A673 (cell line): ENCODE data around the gene NFATC1. TPM values are rescaled to one million over a fixed set of nuclear protein-coding genes. Genes with fewer than 3 reads are reported as not detected.

ENCODE experiments used
- BruUV-seq: library from RNA; stranded (reverse); fragments of 400-500 nt; replicated peaks from 2 replicates; lab custom pipeline; 2021; lab: Mats Ljungman, UMichigan
- CTCF ChIA-PET: fragments of 300-600 bp; sonication (Branson Sonifier 250); formaldehyde crosslinking; loops from one replicate; lab custom pipeline; 2022; ENCODE audit warnings: antibody characterized with exemption; lab: Charles Lee
- POLR2A ChIA-PET: fragments of 300-600 bp; sonication (Branson Sonifier 250); formaldehyde crosslinking; loops from one replicate; lab custom pipeline; 2022; ENCODE audit warnings: antibody characterized with exemption; ENCODE audit not compliant: low non-redundant PET; lab: Charles Lee
- DNase-seq: peaks from one replicate; pipeline ENCODE4 v3.0.0-alpha.2; 2015; ENCODE audit warnings: low spot score
- H3K27ac ChIP-seq: fragments of 200-600 bp; sonication (generic); 2 replicates; pipeline ENCODE4 v1.5.1; 2016; ENCODE audit warnings: mixed run types, low read depth, mild to moderate bottlenecking, mixed read lengths, antibody characterized with exemption, low read length; ENCODE audit not compliant: poor library complexity, severe bottlenecking
- H3K27me3 ChIP-seq: fragments of 200-600 bp; sonication (generic); replicated peaks from 2 replicates; pipeline ENCODE4 v1.6.1; 2017; ENCODE audit warnings: mixed run types, low read depth, mild to moderate bottlenecking, mixed read lengths, antibody characterized with exemption, low read length; ENCODE audit not compliant: insufficient read depth, poor library complexity
- H3K36me3 ChIP-seq: fragments of 200-600 bp; sonication (generic); 2 replicates; pipeline ENCODE4 v1.6.1; 2016; ENCODE audit warnings: mixed run types, mild to moderate bottlenecking, mixed read lengths, antibody characterized with exemption, low read length; ENCODE audit not compliant: insufficient read depth, poor library complexity, severe bottlenecking
- H3K4me1 ChIP-seq: fragments of 200-600 bp; sonication (generic); 2 replicates; pipeline ENCODE4 v1.6.1; 2017; ENCODE audit warnings: mixed run types, mild to moderate bottlenecking, mixed read lengths, antibody characterized with exemption, low read length; ENCODE audit not compliant: insufficient read depth, poor library complexity, severe bottlenecking
- H3K4me3 ChIP-seq: fragments of 200-600 bp; sonication (generic); 2 replicates; pipeline ENCODE4 v1.5.1; 2016; ENCODE audit warnings: low read depth, mixed run types, mild to moderate bottlenecking, mixed read lengths, low read length; ENCODE audit not compliant: poor library complexity, severe bottlenecking
- H3K9me3 ChIP-seq: fragments of 200-600 bp; sonication (generic); 2 replicates; pipeline ENCODE4 v1.6.1; 2016; ENCODE audit warnings: mixed run types, low read depth, mild to moderate bottlenecking, mixed read lengths, antibody characterized with exemption, low read length; ENCODE audit not compliant: poor library complexity, severe bottlenecking
- EZH2 ChIP-seq: fragments of 200-600 bp; sonication (generic); IDR thresholded peaks from 2 replicates; pipeline ENCODE4 v1.6.1; 2017; ENCODE audit warnings: borderline replicate concordance, low read depth, mild to moderate bottlenecking, mixed read lengths, antibody characterized with exemption, low read length; ENCODE audit not compliant: poor library complexity, severe bottlenecking
- intact Hi-C: fragments of 100-400 bp; cut with micrococcal nuclease; formaldehyde crosslinking; loops from one replicate; pipeline ENCODE4 v1.10.0; 2022; ENCODE audit not compliant: unreplicated experiment
- total RNA-seq: library from RNA; stranded (reverse); gene quantifications from 2 replicates; pipeline ENCODE4 v1.2.3, GENCODE V29; 2021
- TF ChIP-seq, protein P1 (sequence below): fragments of 300-800, 200-600 bp; sonication (generic); conservative IDR thresholded peaks from 2 replicates; pipeline ENCODE4 v1.5.1; 2017; ENCODE audit warnings: low read depth, mild to moderate bottlenecking, antibody characterized with exemption, low read length, moderate library complexity, mixed read lengths

The NFATC1 gene
- total RNA-seq, 1 experiment from 2014 or later, result 10.4 TPM

DNA sequence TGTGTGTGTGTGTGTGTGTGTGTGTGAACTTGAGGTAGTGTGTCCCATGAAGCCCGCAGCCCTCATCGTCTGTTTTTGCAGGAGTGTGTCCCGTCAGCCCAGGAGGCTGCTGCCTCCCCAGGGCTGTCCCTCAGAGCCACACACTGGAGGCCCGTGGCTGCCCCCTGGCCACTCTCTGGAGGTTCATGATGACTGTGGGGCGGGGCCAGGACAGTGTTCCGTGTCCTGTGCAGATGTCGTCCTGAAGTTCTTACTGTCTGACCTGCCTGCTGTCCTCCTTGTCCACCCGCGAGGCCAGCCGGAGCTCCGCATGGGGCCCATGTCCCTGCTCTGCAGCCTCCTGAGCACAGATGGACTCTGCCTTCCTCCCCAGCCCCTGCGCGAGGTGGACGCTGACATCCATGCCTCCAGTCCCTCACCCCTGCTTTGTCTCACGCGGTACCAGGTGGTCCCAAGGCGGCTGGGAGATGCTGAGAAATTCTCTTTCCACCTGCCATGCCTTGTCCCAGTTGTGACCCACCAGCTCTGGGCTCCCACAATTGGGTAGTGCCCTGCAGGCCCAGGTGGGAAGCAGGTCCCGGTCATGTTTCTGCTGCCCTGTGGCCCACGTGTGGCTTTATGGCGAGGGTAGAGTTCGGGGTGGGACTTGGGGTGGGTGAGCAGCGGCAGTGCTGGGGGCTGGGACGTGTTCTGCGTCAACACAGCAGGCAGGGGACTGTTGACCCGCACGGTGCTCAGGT, 92.8 kb downstream of the NFATC1 start:
- no peak for DNase-seq
- CTCF ChIA-PET, result no interaction called here
- no peak for TF ChIP-seq EZH2
- TF ChIP-seq, protein P1, sequence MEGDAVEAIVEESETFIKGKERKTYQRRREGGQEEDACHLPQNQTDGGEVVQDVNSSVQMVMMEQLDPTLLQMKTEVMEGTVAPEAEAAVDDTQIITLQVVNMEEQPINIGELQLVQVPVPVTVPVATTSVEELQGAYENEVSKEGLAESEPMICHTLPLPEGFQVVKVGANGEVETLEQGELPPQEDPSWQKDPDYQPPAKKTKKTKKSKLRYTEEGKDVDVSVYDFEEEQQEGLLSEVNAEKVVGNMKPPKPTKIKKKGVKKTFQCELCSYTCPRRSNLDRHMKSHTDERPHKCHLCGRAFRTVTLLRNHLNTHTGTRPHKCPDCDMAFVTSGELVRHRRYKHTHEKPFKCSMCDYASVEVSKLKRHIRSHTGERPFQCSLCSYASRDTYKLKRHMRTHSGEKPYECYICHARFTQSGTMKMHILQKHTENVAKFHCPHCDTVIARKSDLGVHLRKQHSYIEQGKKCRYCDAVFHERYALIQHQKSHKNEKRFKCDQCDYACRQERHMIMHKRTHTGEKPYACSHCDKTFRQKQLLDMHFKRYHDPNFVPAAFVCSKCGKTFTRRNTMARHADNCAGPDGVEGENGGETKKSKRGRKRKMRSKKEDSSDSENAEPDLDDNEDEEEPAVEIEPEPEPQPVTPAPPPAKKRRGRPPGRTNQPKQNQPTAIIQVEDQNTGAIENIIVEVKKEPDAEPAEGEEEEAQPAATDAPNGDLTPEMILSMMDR, result no peak
- no peak overlapping the region for H3K27ac ChIP-seq
- intact Hi-C loops, result no loop called here
- no peaks in the 10 kb centered on the region for H3K36me3 ChIP-seq
- peaks cover 13% of the 10 kb centered on the region for H3K4me1 ChIP-seq
- no peaks in the 10 kb centered on the region for H3K27me3 ChIP-seq
- H3K4me3 ChIP-seq, result no peak overlapping the region
- BruUV-seq, result no TSS peak
- POLR2A ChIA-PET, result no interaction called here
- H3K9me3 ChIP-seq, result no peaks in the 10 kb centered on the region

DNA sequence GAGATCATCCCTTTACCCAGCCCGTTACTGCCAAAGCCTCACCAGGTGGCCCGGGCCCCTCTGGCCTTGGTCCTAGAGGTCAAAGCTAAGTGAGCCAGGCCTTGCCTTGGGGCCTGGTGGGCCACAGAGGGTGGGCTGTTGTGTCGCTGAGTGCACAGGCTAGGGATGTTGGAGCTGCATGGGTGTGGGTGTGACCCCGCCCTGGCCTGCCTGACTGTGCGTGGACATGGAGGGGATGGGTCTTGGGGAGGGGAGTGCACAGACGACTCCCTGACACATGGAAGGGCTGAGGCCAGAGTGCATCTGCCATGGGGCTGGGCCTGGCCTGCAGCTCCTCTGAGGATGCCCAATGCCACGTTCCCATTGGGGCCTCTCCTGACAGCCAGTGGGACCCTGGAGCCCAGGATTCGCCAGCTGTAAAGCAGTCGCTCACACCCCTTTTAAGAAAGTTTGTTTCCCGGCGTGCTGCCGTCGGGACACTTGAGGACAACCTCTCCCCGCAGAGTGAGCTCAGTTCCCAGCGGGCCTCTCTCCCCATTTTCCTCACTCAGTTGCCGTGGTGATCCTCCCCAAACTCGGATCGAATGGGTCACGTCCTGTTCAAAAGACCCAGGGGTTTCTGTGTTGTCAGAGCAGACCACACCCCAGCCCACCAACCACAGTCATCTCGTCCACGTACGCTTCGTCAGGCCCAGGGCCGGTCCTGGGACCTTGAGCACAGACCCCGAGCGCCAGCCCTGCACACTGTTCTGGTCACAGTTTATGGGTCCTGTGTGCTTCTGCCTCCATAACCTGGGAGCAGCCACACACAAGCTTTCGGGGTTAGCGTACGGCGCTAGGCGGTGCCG, 93.5 kb downstream of the NFATC1 start:
- peaks cover 13% of the 10 kb centered on the region for H3K4me1 ChIP-seq
- ChIA-PET POLR2A (no interaction called here), CTCF (no interaction called here)
- H3K27ac ChIP-seq, result no peak overlapping the region
- intact Hi-C loops, result no loop called here
- no peak for TF ChIP-seq EZH2
- TF ChIP-seq, protein P1, result no peak
- DNase-seq, result no peak
- no peaks in the 10 kb centered on the region for H3K27me3 ChIP-seq
- BruUV-seq, result no TSS peak
- no peaks in the 10 kb centered on the region for H3K36me3 ChIP-seq
- H3K9me3 ChIP-seq, result no peaks in the 10 kb centered on the region
- no peak overlapping the region for H3K4me3 ChIP-seq

DNA sequence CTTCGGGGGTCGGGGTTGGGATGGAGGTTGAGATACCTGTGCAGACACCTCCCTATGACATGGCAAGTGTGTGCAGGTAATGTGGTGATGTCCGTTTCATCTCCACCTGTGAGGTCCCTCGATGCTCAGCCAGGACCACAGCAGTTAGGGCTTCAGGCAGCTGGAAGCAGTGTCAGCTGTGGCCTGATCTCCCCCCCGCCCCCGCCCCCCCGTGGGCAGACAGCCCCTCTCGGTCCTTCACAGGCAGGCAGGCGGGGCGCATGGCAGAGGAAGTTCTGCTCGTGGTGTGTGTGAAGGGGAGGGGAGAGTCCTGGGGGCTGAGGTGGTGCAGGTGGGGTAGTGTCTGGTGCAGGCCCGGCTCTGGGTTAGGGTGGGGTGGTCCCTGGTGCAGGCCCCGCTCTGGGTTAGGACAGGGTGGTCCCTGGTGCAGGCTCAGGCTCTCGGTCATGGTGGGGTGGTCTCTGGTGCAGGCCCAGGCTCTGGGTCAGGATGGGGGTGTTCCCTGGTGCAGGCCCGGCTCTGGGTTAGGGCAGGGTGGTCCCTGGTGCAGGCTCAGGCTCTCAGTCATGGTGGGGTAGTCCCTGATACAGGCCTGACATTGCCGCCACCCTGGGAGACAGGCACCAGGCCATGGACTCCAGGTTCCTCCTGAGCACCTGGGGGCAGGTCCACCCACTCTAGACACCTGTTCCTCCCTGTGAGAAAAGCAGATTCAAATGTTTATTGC, 94.3 kb downstream of the NFATC1 start:
- H3K36me3 ChIP-seq, result no peaks in the 10 kb centered on the region
- H3K4me1 ChIP-seq, result peaks cover 7% of the 10 kb centered on the region
- no peak for DNase-seq
- no peak for TF ChIP-seq EZH2
- TF ChIP-seq, protein P1, result no peak
- ChIA-PET CTCF (no interaction called here), POLR2A (no interaction called here)
- no peaks in the 10 kb centered on the region for H3K9me3 ChIP-seq
- H3K27me3 ChIP-seq, result no peaks in the 10 kb centered on the region
- intact Hi-C loops, result no loop called here
- BruUV-seq, result no TSS peak
- H3K4me3 ChIP-seq, result no peak overlapping the region
- H3K27ac ChIP-seq, result no peak overlapping the region
